Activated T-helper 17 cell treated with anti-CD3 and anti-CD28 coated beads, Interleukin-2, amount 50 U/mL, for 72 hours (primary cell): ENCODE measurements around the gene BCAM. TPM values are rescaled to one million over a fixed set of nuclear protein-coding genes. Genes with fewer than 3 reads are reported as not detected.

ENCODE experiments used
- ATAC-seq: fragments of 150-1000 bp; cut with Tn5 transposase; replicated peaks from 2 replicates; pipeline ENCODE4 v1.10.0; 2021; ENCODE audit warnings: mild to moderate bottlenecking, moderate library complexity
- H3K27ac Mint-ChIP-seq: one replicate; pipeline ENCODE4 v1.8.0; 2022; ENCODE audit warnings: mixed read lengths
- H3K27me3 Mint-ChIP-seq: one replicate; pipeline ENCODE4 v1.8.0; 2022; ENCODE audit warnings: mixed read lengths
- H3K36me3 Mint-ChIP-seq: one replicate; pipeline ENCODE4 v1.8.0; 2022; ENCODE audit warnings: low read depth, mild to moderate bottlenecking, mixed read lengths
- H3K4me1 Mint-ChIP-seq: one replicate; pipeline ENCODE4 v1.8.0; 2022; ENCODE audit warnings: mixed read lengths
- H3K4me3 Mint-ChIP-seq: one replicate; pipeline ENCODE4 v1.8.0; 2022; ENCODE audit warnings: mild to moderate bottlenecking, mixed read lengths
- H3K9me3 Mint-ChIP-seq: one replicate; pipeline ENCODE4 v1.8.0; 2022; ENCODE audit warnings: mixed read lengths
- total RNA-seq, 2 donors: library from RNA; stranded (reverse); gene quantifications; one replicate each; pipeline ENCODE4 v1.2.3, GENCODE V29; 2022

BCAM gene
- total RNA-seq, 2 donors from 2014 or later: not detected

GRCh38 chr19:44869733-44870470 lies 61.0 kb downstream of the BCAM start:
- H3K4me3 Mint-ChIP-seq: no peak overlapping the region
- no peaks in the 10 kb centered on the region for H3K36me3 Mint-ChIP-seq
- no peaks in the 10 kb centered on the region for H3K9me3 Mint-ChIP-seq
- peak overlapping the region; percentile 58 for H3K27ac Mint-ChIP-seq
- H3K4me1 Mint-ChIP-seq: no peaks in the 10 kb centered on the region
- H3K27me3 Mint-ChIP-seq: no peaks in the 10 kb centered on the region
- ATAC-seq: no peak

Other genes with a start within 250 kb of the BCAM start
- gene IGSF23, start 195.5 kb upstream of the BCAM start, total RNA-seq: not detected
- gene PVR, start 165.2 kb upstream of the BCAM start, total RNA-seq: 10 to 100 TPM in 1 of 2 donors, 1 to 10 TPM in 1; 8.6 to 10.6 TPM
- gene CEACAM19, start 137.6 kb upstream of the BCAM start, total RNA-seq: 1 to 10 TPM; 1.1 to 1.6 TPM
- gene CEACAM16, start 110.0 kb upstream of the BCAM start, total RNA-seq: not detected
- gene BCL3, start 60.4 kb upstream of the BCAM start, total RNA-seq: 10 to 100 TPM; 79.0 to 86.3 TPM
- gene CBLC, start 31.2 kb upstream of the BCAM start, total RNA-seq: not detected
- gene NECTIN2, start 37.2 kb downstream of the BCAM start, total RNA-seq: under 1 TPM; 0.45 to 0.64 TPM
- 100 to 1,000 TPM in 1 of 2 donors, 10 to 100 TPM in 1; 55.3 to 165 TPM for gene TOMM40, start 82.2 kb downstream of the BCAM start, total RNA-seq
- gene APOE, start 96.7 kb downstream of the BCAM start, total RNA-seq: 1 to 10 TPM in 1 of 2 donors, under 1 TPM in 1; 0.91 to 2.2 TPM
- gene APOC1, start 105.5 kb downstream of the BCAM start, total RNA-seq: 1 to 10 TPM in 1 of 2 donors, under 1 TPM in 1; 0.89 to 1.6 TPM
- not detected for gene APOC4, start 133.1 kb downstream of the BCAM start, total RNA-seq
- not detected for gene APOC2, start 136.9 kb downstream of the BCAM start, total RNA-seq
- gene CLPTM1, start 146.3 kb downstream of the BCAM start, total RNA-seq: 10 to 100 TPM; 60.2 to 80.5 TPM
- gene RELB, start 192.4 kb downstream of the BCAM start, total RNA-seq: 10 to 100 TPM; 41.4 to 52.0 TPM
- gene CLASRP, start 229.9 kb downstream of the BCAM start, total RNA-seq: 10 to 100 TPM; 87.5 TPM